NCI-H2081 (cell line): ENCODE data around the gene BCL2.
A peak's percentile ranks its signal among the peaks of the same experiment; 100 is the strongest.

Source experiments
- DNase-seq, 2 experiments: peaks; one replicate each; lab custom pipeline; 2025; lab: John Stamatoyannopoulos, UW

Gene BCL2

GRCh38 chr18:63140038-63140450 is 179.5 kb downstream of the BCL2 start:
- no peak for DNase-seq

GRCh38 chr18:63138436-63139340 is 180.9 kb downstream of the BCL2 start:
- no peak for DNase-seq

- DNase-seq = no peak
These were observed 181.6 kb downstream of the BCL2 start for GRCh38 chr18:63137999-63138435.

GRCh38 chr18:63135101-63135500 is 184.5 kb downstream of the BCL2 start:
- DNase-seq = no peak

GRCh38 chr18:63132819-63133200 is 186.8 kb downstream of the BCL2 start:
- peak in 1 of 2 experiments; percentile 37 for DNase-seq

- DNase-seq = no peak
These were observed 187.4 kb downstream of the BCL2 start for GRCh38 chr18:63131959-63132818.

- peak; percentile 7 to 9 for DNase-seq
These were observed 188.2 kb downstream of the BCL2 start for GRCh38 chr18:63131106-63131958.

- no peak for DNase-seq
These were observed 189.4 kb downstream of the BCL2 start for GRCh38 chr18:63130176-63130575.

- DNase-seq = no peak
These were observed 191.2 kb downstream of the BCL2 start for GRCh38 chr18:63128237-63128974.

- no peak for DNase-seq
These were observed 193.2 kb downstream of the BCL2 start for GRCh38 chr18:63126134-63127069.

GRCh38 chr18:63120620-63121019 is 198.9 kb downstream of the BCL2 start:
- DNase-seq = no peak

- peak; percentile 8 to 13 for DNase-seq
These were observed 199.9 kb downstream of the BCL2 start for GRCh38 chr18:63119647-63120046.

- DNase-seq = no peak
These were observed 205.5 kb downstream of the BCL2 start for GRCh38 chr18:63113899-63114565.

GRCh38 chr18:63112706-63113105 is 206.9 kb downstream of the BCL2 start:
- DNase-seq = no peak

- DNase-seq = no peak
These were observed 207.7 kb downstream of the BCL2 start for GRCh38 chr18:63111671-63112402.

GRCh38 chr18:63109802-63110201 is 209.8 kb downstream of the BCL2 start:
- DNase-seq = no peak

GRCh38 chr18:63109022-63109421 is 210.5 kb downstream of the BCL2 start:
- DNase-seq = no peak

GRCh38 chr18:63107931-63108330 is 211.6 kb downstream of the BCL2 start:
- DNase-seq = no peak
